CD14-positive monocyte (primary cell): Measurements from ENCODE around the gene CERK. TPM values are rescaled to one million over a fixed set of nuclear protein-coding genes. Genes with fewer than 3 reads are reported as not detected.

Source experiments
- DNase-seq, 3 donors: peaks; one replicate each; pipeline ENCODE4 v3.0.0-alpha.2; 2011 to 2022
- H2AFZ ChIP-seq: 2 replicates; pipeline ENCODE4 v1.6.0; 2012; ENCODE audit warnings: mild to moderate bottlenecking, low read depth, low read length, inconsistent platforms; ENCODE audit not compliant: insufficient read depth, poor library complexity, severe bottlenecking
- H3K27ac ChIP-seq, 2 donors: 1 replicate in 1 of 2; 2 replicates in 1 of 2; pipeline ENCODE4 v1.5.1; 2012 to 2013; ENCODE audit warnings: low read length in 2 of 2, control low read depth in 1 of 2, inconsistent platforms in 1 of 2, low read depth in 1 of 2, mild to moderate bottlenecking in 1 of 2
- H3K27me3 ChIP-seq, 2 donors: one replicate each; pipeline versions ENCODE4 v1.6.0 to v1.6.1; 2011 to 2013; ENCODE audit warnings: low read length in 2 of 2; ENCODE audit not compliant: control insufficient read depth in 2 of 2, insufficient read depth in 2 of 2
- H3K36me3 ChIP-seq, 2 donors: replicated peaks in 1 of 2; 1 replicate in 1 of 2; 2 replicates in 1 of 2; pipeline versions ENCODE4 v1.5.1 to v1.6.1; 2012 to 2013; ENCODE audit warnings: low read length in 2 of 2, control low read depth in 1 of 2, inconsistent platforms in 1 of 2, mild to moderate bottlenecking in 1 of 2; ENCODE audit not compliant: insufficient read depth in 2 of 2, control insufficient read depth in 1 of 2
- H3K4me1 ChIP-seq, 2 donors: 1 replicate in 1 of 2; 2 replicates in 1 of 2; pipeline versions ENCODE4 v1.5.1 to v1.6.1; 2012 to 2013; ENCODE audit warnings: low read length in 2 of 2, control low read depth in 1 of 2, inconsistent platforms in 1 of 2, mild to moderate bottlenecking in 1 of 2, moderate library complexity in 1 of 2; ENCODE audit not compliant: insufficient read depth in 2 of 2, control insufficient read depth in 1 of 2
- H3K4me2 ChIP-seq: replicated peaks from 2 replicates; pipeline ENCODE3; 2012; ENCODE audit warnings: low read length, moderate library complexity, mild to moderate bottlenecking; ENCODE audit not compliant: poor library complexity, severe bottlenecking; ENCODE audit errors: extremely low read depth
- H3K4me3 ChIP-seq, 3 experiments: fragments of 200-600 bp in 1 of 3; sonication (generic) in 1 of 3; replicated peaks in 1 of 3; 1 replicate in 2 of 3; 2 replicates in 1 of 3; pipeline ENCODE4 v1.5.1; 2011 to 2013; ENCODE audit warnings: low read length in 3 of 3, mild to moderate bottlenecking in 3 of 3, control low read depth in 2 of 3, low read depth in 2 of 3, inconsistent platforms in 1 of 3, moderate library complexity in 1 of 3
- H3K79me2 ChIP-seq: 2 replicates; pipeline ENCODE4 v1.6.0; 2012; ENCODE audit warnings: mild to moderate bottlenecking, control low read depth, inconsistent platforms, low read length, moderate library complexity; ENCODE audit not compliant: insufficient read depth
- H3K9ac ChIP-seq: 2 replicates; pipeline ENCODE4 v1.6.0; 2017; ENCODE audit warnings: low read length, mild to moderate bottlenecking; ENCODE audit not compliant: insufficient read depth, poor library complexity, severe bottlenecking
- H3K9me3 ChIP-seq, 2 donors: replicated peaks in 1 of 2; 1 replicate in 1 of 2; 2 replicates in 1 of 2; pipeline versions ENCODE4 v1.5.1 to v1.6.1; 2012 to 2013; ENCODE audit warnings: low read length in 2 of 2, control low read depth in 1 of 2; ENCODE audit not compliant: control insufficient read depth in 1 of 2, insufficient read depth in 1 of 2
- H4K20me1 ChIP-seq: 2 replicates; pipeline ENCODE4 v1.6.0; 2012; ENCODE audit warnings: mild to moderate bottlenecking, low read length, control low read depth, moderate library complexity; ENCODE audit not compliant: insufficient read depth
- H3K27ac Mint-ChIP-seq, 7 donors: one replicate each; pipeline ENCODE4 v1.8.0; 2020; ENCODE audit warnings: mild to moderate bottlenecking in 7 of 7, mixed read lengths in 7 of 7, moderate library complexity in 6 of 7, inconsistent platforms in 2 of 7
- H3K27me3 Mint-ChIP-seq, 3 donors: one replicate each; pipeline ENCODE4 v1.8.0; 2021 to 2022; ENCODE audit warnings: low read depth in 3 of 3, mild to moderate bottlenecking in 3 of 3, mixed read lengths in 3 of 3, moderate library complexity in 3 of 3, inconsistent platforms in 1 of 3
- H3K36me3 Mint-ChIP-seq, 2 donors: one replicate each; pipeline ENCODE4 v1.8.0; 2020; ENCODE audit warnings: mixed read lengths in 2 of 2, inconsistent platforms in 1 of 2, mild to moderate bottlenecking in 1 of 2
- H3K4me1 Mint-ChIP-seq: one replicate; pipeline ENCODE4 v1.8.0; 2020; ENCODE audit warnings: mild to moderate bottlenecking, mixed read lengths
- H3K4me3 Mint-ChIP-seq, 2 donors: one replicate each; pipeline ENCODE4 v1.8.0; 2020; ENCODE audit warnings: mild to moderate bottlenecking in 2 of 2, mixed read lengths in 2 of 2, moderate library complexity in 1 of 2
- H3K9me3 Mint-ChIP-seq, 7 donors: one replicate each; pipeline ENCODE4 v1.8.0; 2020 to 2022; ENCODE audit warnings: mixed read lengths in 7 of 7, mild to moderate bottlenecking in 6 of 7, moderate library complexity in 6 of 7, inconsistent platforms in 2 of 7
- WGBS: methylation state at CpG from one replicate; pipeline ENCODE4 v1.1.5; 2013; ENCODE audit warnings: missing lambda C conversion rate; ENCODE audit not compliant: insufficient coverage; 5-methylcytosine and 5-hydroxymethylcytosine counted together
- intact Hi-C, 2 donors: fragments of 100-400 bp; cut with micrococcal nuclease; formaldehyde crosslinking; loops; one replicate each; pipeline versions ENCODE4 v1.15.0 to v1.15.1; 2023
- polyA plus RNA-seq, 3 donors: library from polyadenylated mRNA; depleted of rRNA in 1 of 3; unstranded in 2 of 3; stranded (reverse) in 1 of 3; fragments of 300-500 nt in 2 of 3; fragments of >200 nt in 1 of 3; fragmentation: Illumina TruSeq in 2 of 3; gene quantifications; 1 replicate in 2 of 3; 2 replicates in 1 of 3; pipeline ENCODE4 v1.2.3, GENCODE V29; 2012 to 2021
- TF ChIP-seq, protein P1 (sequence below): fragments of 200-600 bp; IDR thresholded peaks from one replicate; pipeline ENCODE4 v1.8.0; 2022; ENCODE audit warnings: antibody characterized with exemption, mild to moderate bottlenecking

Gene CERK
- polyA plus RNA-seq, 3 donors = 22.4 to 40.2 (median 24.5) TPM

DNA sequence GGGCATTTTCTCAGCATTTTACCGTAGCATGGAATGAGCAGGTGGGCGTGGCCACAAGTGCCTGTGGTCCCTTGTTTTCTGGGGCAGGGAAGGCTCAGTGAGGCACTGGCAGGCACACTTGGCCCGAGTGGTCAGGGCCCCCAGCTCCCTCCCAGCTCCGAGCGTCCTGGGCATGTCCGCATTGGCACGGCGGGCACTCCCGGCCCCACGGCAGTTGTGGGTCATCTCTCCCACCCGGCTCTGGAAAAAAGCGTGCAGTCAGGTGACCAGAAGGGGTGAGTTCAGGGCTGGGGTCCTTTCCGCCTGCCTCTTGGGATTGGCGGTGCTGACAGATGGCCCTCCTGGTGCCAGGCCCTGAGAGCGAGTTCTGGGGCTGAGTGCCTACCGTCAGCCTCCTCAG, 62.1 kb downstream of the CERK start:
- H3K79me2 ChIP-seq = peaks cover 3% of the 10 kb centered on the region
- Mint-ChIP-seq H3K27me3 (peaks cover 0 to 2% (median 0%) of the 10 kb centered on the region in 3 donors), H3K4me3 (no peak overlapping the region), H3K36me3 (peaks cover 38 to 68% of the 10 kb centered on the region in 2 donors), H3K27ac (peak overlapping the region in 1 of 7 donors; percentile 69), H3K9me3 (peaks cover 0 to 2% (median 0%) of the 10 kb centered on the region in 7 donors), H3K4me1 (peaks cover 37% of the 10 kb centered on the region)
- H3K9ac ChIP-seq = no peak overlapping the region
- peaks cover 16 to 20% of the 10 kb centered on the region in 2 donors for H3K4me1 ChIP-seq
- no peak overlapping the region for H2AFZ ChIP-seq
- TF ChIP-seq, protein P1, sequence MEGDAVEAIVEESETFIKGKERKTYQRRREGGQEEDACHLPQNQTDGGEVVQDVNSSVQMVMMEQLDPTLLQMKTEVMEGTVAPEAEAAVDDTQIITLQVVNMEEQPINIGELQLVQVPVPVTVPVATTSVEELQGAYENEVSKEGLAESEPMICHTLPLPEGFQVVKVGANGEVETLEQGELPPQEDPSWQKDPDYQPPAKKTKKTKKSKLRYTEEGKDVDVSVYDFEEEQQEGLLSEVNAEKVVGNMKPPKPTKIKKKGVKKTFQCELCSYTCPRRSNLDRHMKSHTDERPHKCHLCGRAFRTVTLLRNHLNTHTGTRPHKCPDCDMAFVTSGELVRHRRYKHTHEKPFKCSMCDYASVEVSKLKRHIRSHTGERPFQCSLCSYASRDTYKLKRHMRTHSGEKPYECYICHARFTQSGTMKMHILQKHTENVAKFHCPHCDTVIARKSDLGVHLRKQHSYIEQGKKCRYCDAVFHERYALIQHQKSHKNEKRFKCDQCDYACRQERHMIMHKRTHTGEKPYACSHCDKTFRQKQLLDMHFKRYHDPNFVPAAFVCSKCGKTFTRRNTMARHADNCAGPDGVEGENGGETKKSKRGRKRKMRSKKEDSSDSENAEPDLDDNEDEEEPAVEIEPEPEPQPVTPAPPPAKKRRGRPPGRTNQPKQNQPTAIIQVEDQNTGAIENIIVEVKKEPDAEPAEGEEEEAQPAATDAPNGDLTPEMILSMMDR = no peak
- peaks cover 62 to 66% of the 10 kb centered on the region in 2 donors for H3K36me3 ChIP-seq
- 92% methylated on average over 15 of the region's 16 CpGs for WGBS
- intact Hi-C loops = no loop called here
- H3K27me3 ChIP-seq = no peaks in the 10 kb centered on the region
- H3K9me3 ChIP-seq = no peaks in the 10 kb centered on the region
- no peak overlapping the region for H3K4me2 ChIP-seq
- no peak overlapping the region for H3K4me3 ChIP-seq
- DNase-seq = no peak
- H3K27ac ChIP-seq = no peak overlapping the region
- peaks cover 59% of the 10 kb centered on the region for H4K20me1 ChIP-seq

DNA sequence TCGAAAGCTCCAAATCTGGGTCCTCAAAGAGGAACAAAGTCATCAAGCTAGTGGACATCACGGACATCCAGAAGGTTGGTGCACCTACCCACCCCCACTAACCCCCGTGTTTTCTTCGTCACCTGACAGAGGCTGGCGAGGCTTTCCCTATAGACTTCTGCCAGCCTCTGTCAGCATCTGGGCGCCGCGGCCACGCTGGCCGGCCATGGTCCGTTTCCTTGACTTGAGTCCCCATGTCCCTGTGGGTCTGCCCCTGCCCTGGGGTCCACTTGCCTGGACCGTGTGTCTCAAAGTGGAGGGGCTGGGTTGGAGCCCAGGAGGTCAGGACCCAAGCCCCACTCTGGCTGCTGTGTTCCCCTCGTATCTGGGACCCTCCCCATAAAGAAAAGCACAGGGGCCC, 62.6 kb downstream of the CERK start:
- peaks cover 65 to 71% of the 10 kb centered on the region in 2 donors for H3K36me3 ChIP-seq
- no peak for DNase-seq
- Mint-ChIP-seq H3K4me1 (peaks cover 37% of the 10 kb centered on the region), H3K4me3 (peak overlapping the region in 1 of 2 donors; percentile 72), H3K27me3 (peaks cover 0 to 2% (median 0%) of the 10 kb centered on the region in 3 donors), H3K27ac (peak overlapping the region in 4 of 7 donors; percentile 8 to 85 (median 52)), H3K36me3 (peaks cover 38 to 72% of the 10 kb centered on the region in 2 donors), H3K9me3 (peaks cover 0 to 2% (median 0%) of the 10 kb centered on the region in 7 donors)
- no peak overlapping the region for H3K9ac ChIP-seq
- 85% methylated on average over 4 of the region's 13 CpGs for WGBS
- no peak overlapping the region for H3K4me2 ChIP-seq
- peaks cover 16 to 20% of the 10 kb centered on the region in 2 donors for H3K4me1 ChIP-seq
- H3K4me3 ChIP-seq = no peak overlapping the region
- peaks cover 58% of the 10 kb centered on the region for H4K20me1 ChIP-seq
- no peak overlapping the region for H3K27ac ChIP-seq
- H3K79me2 ChIP-seq = peaks cover 3% of the 10 kb centered on the region
- H3K27me3 ChIP-seq = no peaks in the 10 kb centered on the region
- no peak overlapping the region for H2AFZ ChIP-seq
- H3K9me3 ChIP-seq = no peaks in the 10 kb centered on the region
- intact Hi-C loops = no loop called here
- TF ChIP-seq, protein P1 = no peak
